NCI-H2081 treated with DMSO at 0.1 percent for 48 hours (cell line): ENCODE data around the gene LTB4R.
"Not testable (repeated sequence)": the region's sequence is repeated elsewhere in the genome, so short reads cannot be mapped to it uniquely, and the experiment has no call there.

Experiments used
- DNase-seq: peaks from one replicate; lab custom pipeline; 2025; lab: John Stamatoyannopoulos, UW

LTB4R gene

GRCh38 chr14:24343795-24344660, 32.7 kb downstream of the LTB4R start:
- DNase-seq: no peak

GRCh38 chr14:24347134-24347533, 35.8 kb downstream of the LTB4R start:
- DNase-seq: no peak

- no peak for DNase-seq
Observed at GRCh38 chr14:24348186-24348585, 36.9 kb downstream of the LTB4R start.

- DNase-seq: no peak
Observed at GRCh38 chr14:24349742-24350141, 38.4 kb downstream of the LTB4R start.

GRCh38 chr14:24351517-24351916, 40.2 kb downstream of the LTB4R start:
- DNase-seq: no peak

GRCh38 chr14:24353559-24354481, 42.5 kb downstream of the LTB4R start:
- no peak for DNase-seq

- DNase-seq: not testable (repeated sequence)
Observed at GRCh38 chr14:24354482-24354825, 43.2 kb downstream of the LTB4R start.

GRCh38 chr14:24355009-24355408, 43.7 kb downstream of the LTB4R start:
- DNase-seq: no peak

GRCh38 chr14:24356208-24356607, 44.9 kb downstream of the LTB4R start:
- DNase-seq: no peak

GRCh38 chr14:24360281-24360680, 49.0 kb downstream of the LTB4R start:
- DNase-seq: no peak

GRCh38 chr14:24361326-24361725, 50.0 kb downstream of the LTB4R start:
- DNase-seq: no peak

- no peak for DNase-seq
Observed at GRCh38 chr14:24362241-24362960, 51.1 kb downstream of the LTB4R start.

- DNase-seq: no peak
Observed at GRCh38 chr14:24363401-24363800, 52.1 kb downstream of the LTB4R start.

- no peak for DNase-seq
Observed at GRCh38 chr14:24364841-24365240, 53.5 kb downstream of the LTB4R start.

- DNase-seq: no peak
Observed at GRCh38 chr14:24365600-24366412, 54.5 kb downstream of the LTB4R start.

- DNase-seq: no peak
Observed at GRCh38 chr14:24366413-24366720, 55.1 kb downstream of the LTB4R start.

GRCh38 chr14:24366721-24367513, 55.6 kb downstream of the LTB4R start:
- peak; percentile 91 for DNase-seq
